ENCODE measurements around the gene BTN3A1.

BTN3A1 gene

DNA sequence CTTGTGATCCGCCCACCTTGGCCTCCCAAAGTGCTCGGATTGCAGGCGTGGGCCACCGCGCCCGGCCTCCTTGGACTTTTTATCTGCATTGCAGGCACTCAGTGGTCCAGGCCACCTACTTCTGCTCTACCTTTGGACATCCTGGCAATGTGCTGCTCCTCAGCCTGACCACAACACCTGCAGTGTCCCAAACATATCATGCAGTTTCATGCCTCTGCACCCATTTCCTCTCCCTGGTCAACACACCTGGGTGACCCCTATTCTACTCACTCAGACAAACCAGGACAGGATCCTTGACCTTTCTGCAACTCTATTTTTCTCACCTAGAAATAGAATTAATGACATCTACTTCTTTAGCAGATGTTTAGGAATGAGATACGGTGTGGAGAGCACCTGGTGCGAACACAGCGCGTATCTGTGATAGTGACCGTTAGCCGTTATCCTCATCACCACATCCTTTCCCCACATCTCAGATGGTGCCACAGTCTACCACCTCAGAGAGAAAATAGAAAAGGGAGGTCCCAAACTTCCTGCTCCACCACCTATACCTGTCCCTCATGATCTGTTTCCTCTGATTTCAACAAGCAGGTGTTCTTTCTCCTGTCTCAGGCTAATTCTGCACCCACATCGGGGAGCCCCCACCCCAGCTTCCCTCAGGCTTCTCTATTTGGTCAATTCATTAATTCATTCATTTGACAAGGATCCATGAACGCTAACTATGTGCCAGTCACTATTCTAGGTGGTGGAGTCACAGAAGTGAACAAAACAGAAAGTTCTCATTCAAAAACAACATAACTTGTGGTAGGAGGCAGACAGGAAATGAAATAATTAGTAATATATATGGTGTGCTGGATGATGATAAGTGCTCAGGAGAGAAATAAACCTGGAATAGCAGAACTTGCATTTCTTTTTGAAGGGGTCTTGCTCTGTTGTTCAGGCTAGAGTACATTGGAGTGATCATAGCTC is 41.3 kb upstream of the BTN3A1 start:
- no peak for DNase-seq (ENCODE audit: extremely low read depth, low read depth)
- TF ChIP-seq, protein P1, sequence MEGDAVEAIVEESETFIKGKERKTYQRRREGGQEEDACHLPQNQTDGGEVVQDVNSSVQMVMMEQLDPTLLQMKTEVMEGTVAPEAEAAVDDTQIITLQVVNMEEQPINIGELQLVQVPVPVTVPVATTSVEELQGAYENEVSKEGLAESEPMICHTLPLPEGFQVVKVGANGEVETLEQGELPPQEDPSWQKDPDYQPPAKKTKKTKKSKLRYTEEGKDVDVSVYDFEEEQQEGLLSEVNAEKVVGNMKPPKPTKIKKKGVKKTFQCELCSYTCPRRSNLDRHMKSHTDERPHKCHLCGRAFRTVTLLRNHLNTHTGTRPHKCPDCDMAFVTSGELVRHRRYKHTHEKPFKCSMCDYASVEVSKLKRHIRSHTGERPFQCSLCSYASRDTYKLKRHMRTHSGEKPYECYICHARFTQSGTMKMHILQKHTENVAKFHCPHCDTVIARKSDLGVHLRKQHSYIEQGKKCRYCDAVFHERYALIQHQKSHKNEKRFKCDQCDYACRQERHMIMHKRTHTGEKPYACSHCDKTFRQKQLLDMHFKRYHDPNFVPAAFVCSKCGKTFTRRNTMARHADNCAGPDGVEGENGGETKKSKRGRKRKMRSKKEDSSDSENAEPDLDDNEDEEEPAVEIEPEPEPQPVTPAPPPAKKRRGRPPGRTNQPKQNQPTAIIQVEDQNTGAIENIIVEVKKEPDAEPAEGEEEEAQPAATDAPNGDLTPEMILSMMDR (IDR thresholded peaks at IDR 0.05; ENCODE audit: low read depth, low read length), result no peak

- TF ChIP-seq, protein P1 (IDR thresholded peaks at IDR 0.05; ENCODE audit: low read depth, low read length), result no peak
- no peak for DNase-seq (ENCODE audit: extremely low read depth, low read depth)
Observed at GRCh38 chr6:26361544-26361943, 40.5 kb upstream of the BTN3A1 start.

DNA sequence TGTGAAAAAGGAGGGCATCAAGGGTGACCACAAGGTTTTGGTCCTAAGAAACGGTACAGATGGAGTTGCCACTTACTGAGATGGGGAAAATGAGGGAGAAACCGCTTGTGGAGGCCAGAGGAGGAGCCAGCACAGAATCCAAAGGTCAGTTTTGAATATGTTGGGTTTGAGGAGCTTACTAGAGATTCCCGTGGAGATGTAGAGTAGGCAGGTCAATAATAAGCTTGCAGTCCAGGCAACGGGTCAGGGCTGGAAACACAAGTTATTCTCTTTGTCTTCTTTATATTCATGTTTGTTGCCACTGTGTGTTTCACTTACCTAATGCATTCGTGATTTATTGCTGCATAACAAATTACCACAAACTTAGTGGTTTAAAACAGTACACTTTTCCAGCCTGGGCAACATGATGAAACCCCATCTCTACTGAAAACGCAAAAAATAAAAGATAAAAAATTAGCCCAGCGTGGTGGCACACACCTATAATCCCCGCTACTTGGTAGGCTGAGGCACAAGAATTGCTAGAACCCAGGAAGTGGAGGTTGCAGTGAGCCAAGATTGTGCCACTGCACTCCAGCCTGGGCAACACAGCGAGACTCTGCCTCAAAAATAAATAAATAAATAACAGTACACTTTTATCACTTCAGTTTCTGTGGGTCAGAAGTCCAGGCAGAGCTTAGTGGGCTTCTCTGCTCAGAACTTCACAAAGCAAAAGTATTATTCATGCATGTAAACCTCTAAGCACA is 39.8 kb upstream of the BTN3A1 start:
- DNase-seq (ENCODE audit: extremely low read depth, low read depth), result no peak
- TF ChIP-seq, protein P1 (IDR thresholded peaks at IDR 0.05; ENCODE audit: low read depth, low read length), result no peak

DNA sequence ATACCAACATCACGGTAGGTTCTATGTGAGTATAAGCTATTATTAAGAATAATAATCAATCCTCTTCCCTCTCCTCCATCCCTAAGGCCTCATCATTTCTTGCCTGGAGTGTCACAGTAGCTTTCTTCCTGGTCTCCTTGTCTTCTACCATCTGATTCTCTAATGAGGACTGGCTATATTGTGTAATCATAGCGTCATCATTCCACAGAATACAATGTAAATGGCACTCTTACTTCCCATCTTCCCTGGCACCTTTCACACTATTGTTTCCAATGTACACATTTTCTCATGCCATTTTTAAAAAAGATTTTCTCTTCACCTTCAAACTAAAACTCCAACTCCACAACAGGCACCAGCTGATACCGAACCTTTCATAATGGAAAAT is 39.2 kb upstream of the BTN3A1 start:
- TF ChIP-seq, protein P1 (IDR thresholded peaks at IDR 0.05; ENCODE audit: low read depth, low read length), result no peak
- DNase-seq (ENCODE audit: extremely low read depth, low read depth), result no peak

DNA sequence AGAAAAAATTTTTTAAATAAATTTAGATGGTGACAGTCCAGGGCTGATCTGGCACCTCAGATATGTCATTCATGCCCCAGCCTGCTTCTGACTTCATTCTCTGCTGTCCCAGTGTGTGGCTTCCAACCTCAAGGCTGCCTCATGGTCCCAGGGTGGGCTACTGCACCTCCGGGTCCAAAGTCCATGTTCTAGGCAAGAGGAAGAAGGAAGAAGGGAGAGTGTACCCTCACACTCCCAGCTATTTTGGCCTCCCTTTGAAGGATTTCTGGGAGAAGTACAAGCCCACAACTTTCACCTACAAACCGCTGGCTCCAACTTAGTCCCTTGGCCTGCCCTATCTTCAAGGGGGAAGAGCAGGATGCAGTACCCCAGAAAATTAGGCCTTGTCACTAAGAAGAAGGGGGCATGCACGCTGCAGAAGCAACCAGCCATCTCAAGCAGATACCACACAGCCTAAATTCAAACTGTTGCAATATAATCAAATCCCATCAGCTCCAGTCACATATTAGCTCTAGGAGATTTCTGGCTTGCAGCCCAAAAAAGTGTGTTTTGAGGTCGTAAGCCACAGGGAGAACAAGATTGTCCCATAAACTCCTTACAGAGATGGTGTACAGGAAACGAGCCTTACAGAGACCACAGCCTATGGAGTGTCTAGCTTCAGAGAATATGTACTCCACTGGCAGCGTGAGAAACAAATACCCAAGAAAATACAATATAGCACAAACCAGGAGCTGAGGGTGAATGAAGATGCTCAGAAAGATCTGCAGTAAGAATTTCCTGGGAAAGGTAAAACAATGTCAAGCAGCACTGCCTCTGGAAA is 38.0 kb upstream of the BTN3A1 start:
- TF ChIP-seq, protein P1 (IDR thresholded peaks at IDR 0.05; ENCODE audit: low read depth, low read length), result no peak
- DNase-seq (ENCODE audit: extremely low read depth, low read depth), result no peak

DNA sequence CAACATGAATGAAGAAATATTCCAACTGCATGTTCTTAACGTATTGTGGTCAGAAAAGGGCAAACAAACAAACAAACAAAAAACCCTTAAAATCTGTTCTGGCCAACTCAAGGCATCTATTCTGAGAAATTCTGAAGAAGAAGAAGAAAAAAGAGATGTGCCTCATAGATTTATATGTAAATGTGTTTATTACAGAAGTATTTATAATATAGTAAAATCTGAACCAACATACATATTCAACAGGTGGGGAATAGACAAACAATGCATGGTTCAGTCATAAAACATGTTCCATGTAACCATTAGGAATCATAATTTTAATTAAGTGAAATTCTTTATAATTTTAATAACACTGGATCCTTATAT is 36.5 kb upstream of the BTN3A1 start:
- TF ChIP-seq, protein P1 (IDR thresholded peaks at IDR 0.05; ENCODE audit: low read depth, low read length), result no peak
- no peak for DNase-seq (ENCODE audit: extremely low read depth, low read depth)
